ENCODE measurements around the gene BLVRB.
"Not testable (repeated sequence)": the region's sequence is repeated elsewhere in the genome, so short reads cannot be mapped to it uniquely, and the experiment has no call there.

Gene BLVRB

GRCh38 chr19:40445780-40446262, 19.7 kb downstream of the BLVRB start:
- no peak for DNase-seq

GRCh38 chr19:40444825-40445312, 20.7 kb downstream of the BLVRB start:
- DNase-seq = no peak

- peak; percentile 95 for DNase-seq
These were observed 21.3 kb downstream of the BLVRB start, which contains the start of gene SERTAD3 for GRCh38 chr19:40444000-40444824. SERTAD3 (minus strand) TSS chr19:40444335; CDS start chr19:40442080, 2,255 bp downstream.

GRCh38 chr19:40443131-40443999, 22.2 kb downstream of the BLVRB start:
- peak; percentile 99 for DNase-seq

- no peak for DNase-seq
These were observed 23.0 kb downstream of the BLVRB start for GRCh38 chr19:40442328-40443130.

- DNase-seq = no peak
These were observed 23.8 kb downstream of the BLVRB start for GRCh38 chr19:40441719-40442253.

- DNase-seq = no peak
These were observed 27.3 kb downstream of the BLVRB start for GRCh38 chr19:40438284-40438683.

GRCh38 chr19:40433391-40434216, 31.9 kb downstream of the BLVRB start:
- DNase-seq = peak; percentile 78

- DNase-seq = not testable (repeated sequence)
These were observed 32.8 kb downstream of the BLVRB start for GRCh38 chr19:40432760-40433159.

- DNase-seq = no peak
These were observed 33.8 kb downstream of the BLVRB start for GRCh38 chr19:40431698-40432097.

- DNase-seq = not testable (repeated sequence)
These were observed 35.3 kb downstream of the BLVRB start for GRCh38 chr19:40430242-40430641.

GRCh38 chr19:40428197-40428596, 37.3 kb downstream of the BLVRB start:
- DNase-seq = not testable (repeated sequence)

GRCh38 chr19:40425450-40426287, 39.9 kb downstream of the BLVRB start, which contains the start of gene SERTAD1:
SERTAD1 (minus strand) TSS chr19:40425992; CDS start chr19:40423546, 2,446 bp downstream.
- peak; percentile 99 for DNase-seq

- no peak for DNase-seq
These were observed 40.7 kb downstream of the BLVRB start for GRCh38 chr19:40424637-40425449.

- no peak for DNase-seq
These were observed 41.6 kb downstream of the BLVRB start for GRCh38 chr19:40423938-40424337.

- DNase-seq = no peak
These were observed 42.6 kb downstream of the BLVRB start for GRCh38 chr19:40422748-40423566.

GRCh38 chr19:40421993-40422747, 43.4 kb downstream of the BLVRB start:
- no peak for DNase-seq
